Stimulated activated CD4-positive, alpha-beta T cell treated with anti-CD3 and anti-CD28 coated beads, Interleukin-1b, Interleukin-23, amount 100 ng/mL, for 48 hours (primary cell): ENCODE results near the gene NOTCH1.

Experiments
- DNase-seq: peaks from one replicate; pipeline ENCODE4 v3.0.0-alpha.2; 2020

The NOTCH1 gene

GRCh38 chr9:136482793-136483588 is 62.9 kb downstream of the NOTCH1 start, which contains the start of gene SEC16A:
Gene SEC16A, minus strand, starts transcription at chr9:136483040. Its CDS starts 5,425 bp downstream, at chr9:136477615.
- peak; percentile 99 for DNase-seq

GRCh38 chr9:136482046-136482792 is 63.6 kb downstream of the NOTCH1 start:
- DNase-seq: no peak

- no peak for DNase-seq
These were observed 64.3 kb downstream of the NOTCH1 start for GRCh38 chr9:136481558-136481957.

GRCh38 chr9:136476369-136477150 is 69.3 kb downstream of the NOTCH1 start:
- no peak for DNase-seq

GRCh38 chr9:136474974-136475865 is 70.6 kb downstream of the NOTCH1 start:
- no peak for DNase-seq

- DNase-seq: no peak
These were observed 71.7 kb downstream of the NOTCH1 start for GRCh38 chr9:136474021-136474640.

GRCh38 chr9:136473354-136473721 is 72.5 kb downstream of the NOTCH1 start:
- DNase-seq: no peak

- no peak for DNase-seq
These were observed 73.1 kb downstream of the NOTCH1 start for GRCh38 chr9:136472640-136473353.

GRCh38 chr9:136471802-136472487 is 73.9 kb downstream of the NOTCH1 start:
- no peak for DNase-seq

- DNase-seq: no peak
These were observed 74.9 kb downstream of the NOTCH1 start for GRCh38 chr9:136470792-136471469.

GRCh38 chr9:136470356-136470755 is 75.5 kb downstream of the NOTCH1 start:
- no peak for DNase-seq

- DNase-seq: no peak
These were observed 78.1 kb downstream of the NOTCH1 start for GRCh38 chr9:136467766-136468165.

GRCh38 chr9:136466155-136466541 is 79.7 kb downstream of the NOTCH1 start:
- no peak for DNase-seq

- no peak for DNase-seq
These were observed 80.2 kb downstream of the NOTCH1 start for GRCh38 chr9:136465500-136466154.

- DNase-seq: no peak
These were observed 81.6 kb downstream of the NOTCH1 start for GRCh38 chr9:136464241-136464640.

- DNase-seq: no peak
These were observed 82.3 kb downstream of the NOTCH1 start for GRCh38 chr9:136463578-136463977.

- no peak for DNase-seq
These were observed 83.2 kb downstream of the NOTCH1 start for GRCh38 chr9:136462664-136463063.

GRCh38 chr9:136460772-136461325 is 85.0 kb downstream of the NOTCH1 start:
- DNase-seq: no peak

GRCh38 chr9:136459425-136459824 is 86.4 kb downstream of the NOTCH1 start:
- no peak for DNase-seq
